Choroid plexus epithelial cell (primary cell): Measurements from ENCODE around the gene ZNF747.

Experiments
- DNase-seq: peaks from one replicate; pipeline ENCODE4 v3.0.0-alpha.2; 2010; ENCODE audit warnings: low read depth
- H3K4me3 ChIP-seq: 2 replicates; pipeline ENCODE4 v1.5.1; 2011; ENCODE audit warnings: low read depth, mild to moderate bottlenecking, control low read depth, low read length, moderate library complexity
- TF ChIP-seq, protein P1 (sequence below): conservative IDR thresholded peaks from 2 replicates; pipeline ENCODE4 v1.5.1; 2011; ENCODE audit warnings: low read depth, mild to moderate bottlenecking, control low read depth, inconsistent platforms, low read length, moderate library complexity

The ZNF747 gene

DNA sequence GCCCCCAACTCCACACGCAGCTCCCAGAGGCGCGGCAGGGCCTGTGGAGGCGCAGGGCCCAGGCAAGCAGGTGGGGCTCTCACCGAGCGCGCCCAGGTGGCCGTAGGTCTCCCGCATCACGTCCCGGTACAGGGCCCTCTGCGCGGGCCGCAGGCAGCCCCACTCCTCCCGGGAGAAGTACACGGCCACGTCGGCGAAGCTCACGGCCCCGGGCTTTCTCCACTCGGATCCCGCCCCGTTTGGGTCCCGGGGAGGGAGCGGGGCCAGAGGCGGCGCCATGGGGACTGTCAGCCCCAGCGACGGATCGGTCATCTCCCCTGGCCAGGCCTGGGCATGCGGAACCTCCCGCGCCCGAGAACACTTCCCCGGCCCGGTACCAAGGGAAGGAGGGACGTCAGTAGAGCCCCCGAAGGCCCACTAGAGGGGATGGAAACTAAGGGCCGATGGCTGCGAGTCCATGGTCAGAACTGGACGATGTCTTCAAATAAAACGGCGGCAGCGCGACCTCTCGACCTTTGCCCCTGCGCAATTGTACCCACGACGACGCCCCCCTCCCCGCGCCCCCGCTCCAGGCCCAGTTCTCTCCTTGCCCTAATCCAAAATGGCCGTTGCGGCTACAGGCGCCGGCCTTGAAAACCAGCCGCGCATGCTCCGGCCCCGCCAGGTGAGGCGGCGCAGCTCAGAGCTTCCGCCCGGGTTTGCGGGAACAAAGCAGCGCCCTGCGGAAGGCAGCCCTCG is at the start of gene ZNF747:
ZNF747 (minus strand) TSS at position 491 of the 738 bp plus-strand sequence; CDS start at position 312, 179 bp downstream.
- peak; percentile 85 for DNase-seq
- TF ChIP-seq, protein P1, sequence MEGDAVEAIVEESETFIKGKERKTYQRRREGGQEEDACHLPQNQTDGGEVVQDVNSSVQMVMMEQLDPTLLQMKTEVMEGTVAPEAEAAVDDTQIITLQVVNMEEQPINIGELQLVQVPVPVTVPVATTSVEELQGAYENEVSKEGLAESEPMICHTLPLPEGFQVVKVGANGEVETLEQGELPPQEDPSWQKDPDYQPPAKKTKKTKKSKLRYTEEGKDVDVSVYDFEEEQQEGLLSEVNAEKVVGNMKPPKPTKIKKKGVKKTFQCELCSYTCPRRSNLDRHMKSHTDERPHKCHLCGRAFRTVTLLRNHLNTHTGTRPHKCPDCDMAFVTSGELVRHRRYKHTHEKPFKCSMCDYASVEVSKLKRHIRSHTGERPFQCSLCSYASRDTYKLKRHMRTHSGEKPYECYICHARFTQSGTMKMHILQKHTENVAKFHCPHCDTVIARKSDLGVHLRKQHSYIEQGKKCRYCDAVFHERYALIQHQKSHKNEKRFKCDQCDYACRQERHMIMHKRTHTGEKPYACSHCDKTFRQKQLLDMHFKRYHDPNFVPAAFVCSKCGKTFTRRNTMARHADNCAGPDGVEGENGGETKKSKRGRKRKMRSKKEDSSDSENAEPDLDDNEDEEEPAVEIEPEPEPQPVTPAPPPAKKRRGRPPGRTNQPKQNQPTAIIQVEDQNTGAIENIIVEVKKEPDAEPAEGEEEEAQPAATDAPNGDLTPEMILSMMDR, result no peak
- H3K4me3 ChIP-seq, result peak within 1 kb of the TSS; percentile 77

DNA sequence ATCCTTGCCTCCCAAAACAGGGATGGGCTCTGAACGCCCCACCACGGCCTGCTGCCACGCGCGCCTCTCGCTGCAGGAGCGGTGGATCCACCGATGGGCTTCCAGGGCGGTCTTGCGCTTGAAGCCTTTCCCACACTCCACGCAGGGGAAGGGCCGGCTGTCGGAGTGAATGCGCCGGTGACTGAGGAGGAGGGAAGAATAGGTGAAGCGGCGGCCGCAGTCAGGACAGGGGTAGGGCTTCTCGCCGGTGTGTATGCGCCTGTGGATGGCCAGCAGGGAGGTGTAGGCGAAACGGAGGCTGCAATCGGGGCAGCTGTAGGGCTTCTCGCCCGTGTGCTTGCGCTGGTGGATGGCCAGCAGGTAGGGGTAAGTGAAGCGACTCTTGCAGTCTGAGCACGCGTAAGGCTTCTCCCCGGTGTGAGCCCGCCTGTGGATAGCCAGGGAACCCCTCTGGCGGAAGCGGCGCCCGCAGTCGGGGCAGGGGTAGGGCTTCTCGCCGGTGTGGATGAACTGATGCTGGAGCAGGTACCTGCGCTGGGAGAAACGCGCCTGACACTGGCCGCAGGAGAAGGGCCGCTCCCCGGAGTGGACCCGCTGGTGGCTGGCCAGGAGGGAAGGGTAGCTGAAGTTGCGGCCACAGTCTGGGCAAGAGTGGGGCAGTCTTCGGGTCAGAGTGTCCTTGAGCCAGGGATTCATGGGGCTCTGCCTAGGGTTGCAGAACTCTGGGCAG is 48.1 kb upstream of the ZNF747 start:
- H3K4me3 ChIP-seq, result no peak overlapping the region
- no peak for DNase-seq

DNA sequence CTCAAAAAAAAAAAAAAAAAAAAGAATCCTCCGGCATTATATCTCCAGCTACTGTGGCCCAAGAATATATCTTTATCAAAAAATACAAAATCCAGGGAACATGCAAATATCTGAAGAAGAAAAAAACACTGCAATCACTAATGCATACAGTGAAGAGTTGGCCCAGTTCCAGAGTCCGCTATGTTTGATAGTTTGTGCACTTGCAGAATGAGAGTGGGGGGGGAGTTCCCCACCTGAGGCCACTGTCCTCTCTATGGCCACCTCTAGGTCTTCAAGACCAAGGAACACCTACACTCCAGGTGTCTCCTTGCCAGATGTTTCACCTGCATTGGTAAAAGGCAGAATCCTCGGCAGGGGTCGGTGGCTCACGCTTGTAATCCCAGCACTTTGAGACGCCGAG is 46.8 kb upstream of the ZNF747 start:
- H3K4me3 ChIP-seq, result no peak overlapping the region
- TF ChIP-seq, protein P1, result no peak

More for the DNA sequence above, 48.1 kb upstream of the ZNF747 start:
- TF ChIP-seq, protein P1, result no peak

DNA sequence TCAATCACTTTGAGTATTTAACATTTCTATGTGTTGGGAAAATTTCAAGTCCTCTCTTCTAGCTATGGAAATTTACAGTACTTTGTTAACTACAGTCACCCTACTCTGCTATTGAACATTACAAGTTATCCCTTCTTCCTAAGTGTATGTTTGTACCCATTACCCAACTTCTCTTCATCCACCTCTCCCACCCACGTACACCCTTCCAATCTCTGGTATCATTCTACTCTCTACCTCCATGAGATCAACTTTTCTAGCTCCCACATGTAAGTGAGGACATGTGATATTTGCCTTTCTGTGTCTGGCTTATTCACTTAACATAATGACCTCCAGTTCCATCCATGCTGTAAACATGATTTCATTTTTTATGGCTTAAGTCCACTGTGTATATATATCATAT is 40.0 kb upstream of the ZNF747 start:
- TF ChIP-seq, protein P1, result no peak
- no peak for DNase-seq
- no peak overlapping the region for H3K4me3 ChIP-seq

More for the DNA sequence above, 46.8 kb upstream of the ZNF747 start:
- DNase-seq, result no peak

DNA sequence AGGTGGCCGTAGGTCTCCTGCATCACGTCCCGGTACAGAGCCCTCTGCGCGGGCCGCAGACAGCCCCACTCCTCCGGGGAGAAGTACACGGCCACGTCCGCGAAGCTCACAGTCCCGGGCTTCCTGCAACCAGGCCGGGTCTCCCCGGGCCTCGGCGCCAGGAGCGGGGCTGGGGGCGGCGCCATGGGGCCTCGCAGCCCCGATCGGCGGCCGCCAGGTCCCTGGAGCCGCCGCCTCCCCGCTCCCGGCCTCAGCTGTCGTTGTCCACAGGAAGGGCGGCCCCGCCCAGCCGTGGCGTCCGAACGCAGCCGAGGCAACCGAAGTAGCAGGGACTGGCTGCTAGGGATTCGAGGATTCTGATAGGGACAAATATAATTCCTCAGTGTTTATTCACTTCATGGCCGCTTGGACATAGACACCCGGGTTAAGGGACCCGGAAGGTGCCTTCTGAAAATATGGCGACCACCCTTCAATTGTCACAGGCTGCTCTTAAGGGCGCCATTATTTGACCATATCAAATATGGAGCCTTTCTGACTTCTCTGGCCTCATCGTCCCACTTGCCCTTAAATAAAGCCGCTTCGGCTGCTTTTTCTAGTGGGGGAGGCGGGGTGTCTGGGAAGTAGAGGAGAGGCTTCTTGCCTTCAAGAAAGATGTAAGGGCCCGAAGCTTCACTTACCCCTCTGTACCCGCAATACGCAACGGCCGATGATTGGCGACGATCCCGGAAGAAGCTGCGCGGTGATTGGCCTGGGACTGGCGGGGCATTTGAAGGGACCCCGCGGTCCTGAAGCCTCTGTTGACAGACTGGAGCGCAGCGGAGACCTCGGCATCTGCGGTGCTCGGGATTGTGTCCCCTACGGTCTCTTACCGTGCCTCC is 37.0 kb upstream of the ZNF747 start, which contains the start of gene ZNF688:
ZNF688 (minus strand) TSS at position 270 of the 878 bp plus-strand sequence; CDS start at position 185, 85 bp downstream.
- TF ChIP-seq, protein P1, result no peak
- DNase-seq, result peak; percentile 99
- H3K4me3 ChIP-seq, result peak within 1 kb of the TSS; percentile 71

DNA sequence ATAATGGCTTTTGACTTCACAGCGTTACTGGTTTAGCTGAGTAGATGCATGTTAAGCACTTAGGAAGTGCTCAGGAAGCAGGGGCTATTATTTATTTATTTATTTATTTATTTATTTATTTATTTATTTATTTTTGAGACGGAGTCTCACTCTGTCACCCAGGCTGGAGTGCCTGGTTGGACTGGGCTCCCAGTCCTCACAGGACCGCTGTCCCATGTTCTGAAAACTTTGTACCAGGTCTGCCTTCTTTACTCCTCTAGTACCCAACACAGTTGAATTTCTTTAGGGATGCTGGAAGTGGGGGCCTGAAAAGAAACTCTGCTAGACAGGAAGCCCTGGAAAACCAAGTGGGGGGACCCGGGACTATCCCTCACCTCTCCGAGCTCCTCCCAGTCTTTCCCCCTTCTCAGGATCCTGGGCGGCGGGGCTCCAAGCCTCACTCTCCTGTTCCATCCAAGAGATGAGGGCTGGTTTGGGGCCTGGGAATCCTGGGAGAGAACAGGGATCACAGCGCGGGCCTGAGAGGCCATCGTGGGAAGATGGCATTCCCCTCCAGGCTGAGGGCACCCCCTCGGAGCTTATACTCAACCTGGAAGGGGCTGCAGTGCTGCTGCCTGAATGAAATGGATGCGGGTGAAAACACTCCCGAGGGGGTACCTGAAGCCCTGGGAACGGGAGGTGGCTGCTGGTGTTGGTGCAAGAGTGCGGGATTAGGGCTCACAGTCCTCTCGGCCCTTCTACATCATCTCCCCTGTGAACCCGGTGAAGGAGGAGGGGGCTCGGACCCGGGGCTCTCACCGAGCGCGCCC is 36.2 kb upstream of the ZNF747 start:
- TF ChIP-seq, protein P1, result no peak
- H3K4me3 ChIP-seq, result peak overlapping the region; percentile 71
- DNase-seq, result peak; percentile 43
